Upper lobe of left lung (tissue), 4 donors: ENCODE data around the gene KLHDC2.

Experiments used
- CTCF ChIP-seq, 6 experiments: fragments of 450-650 bp in 4 of 6; fragments of 200-600 bp in 2 of 6; sonication (generic) in 2 of 6; IDR thresholded peaks; one replicate each; pipeline ENCODE4 v1.5.1; 2016 to 2019; ENCODE audit warnings: antibody characterized with exemption in 6 of 6
- EP300 ChIP-seq, 4 donors: sonication (generic); formaldehyde crosslinking; IDR thresholded peaks; one replicate each; pipeline ENCODE4 v1.5.1; 2017; ENCODE audit warnings: antibody characterized with exemption in 4 of 4, control low read depth in 2 of 4
- POLR2A ChIP-seq, 4 donors: fragments of 450-650 bp; IDR thresholded peaks; one replicate each; pipeline ENCODE4 v1.5.1; 2016 to 2017; ENCODE audit warnings: antibody characterized with exemption in 4 of 4, mild to moderate bottlenecking in 2 of 4
- POLR2AphosphoS5 ChIP-seq, 2 donors: sonication (generic); formaldehyde crosslinking; IDR thresholded peaks; one replicate each; pipeline ENCODE4 v1.5.1; 2017; ENCODE audit warnings: antibody characterized with exemption in 2 of 2

GRCh38 chr14:49792618-49793017, 24.7 kb downstream of the KLHDC2 start:
- TF ChIP-seq CTCF (IDR thresholded peaks at IDR 0.05) (no peak), POLR2A (IDR thresholded peaks at IDR 0.05) (no peak), EP300 (IDR thresholded peaks at IDR 0.05) (no peak), POLR2AphosphoS5 (IDR thresholded peaks at IDR 0.05) (no peak)
